K562 (cell line): ENCODE measurements around the gene CTIF.

ENCODE experiments used
- EZH2 ChIP-seq: IDR thresholded peaks from 2 replicates; pipeline ENCODE4 v1.6.1; 2012; ENCODE audit warnings: low read depth, mild to moderate bottlenecking, inconsistent platforms, low read length, borderline replicate concordance
- HDAC3 ChIP-seq: fragments of 450-650 bp; IDR thresholded peaks from 2 replicates; pipeline ENCODE4 v1.6.1; 2018; ENCODE audit warnings: borderline replicate concordance, mild to moderate bottlenecking, moderate library complexity; ENCODE audit not compliant: partially characterized antibody
- HNRNPL ChIP-seq: fragments of 200-400 bp; formaldehyde crosslinking; IDR thresholded peaks from 2 replicates; pipeline ENCODE4 v1.6.1; 2017; ENCODE audit warnings: low read depth, mild to moderate bottlenecking, low read length
- NRF1 ChIP-seq, 2 experiments: fragments of 450-650 bp; IDR thresholded peaks in 1 of 2; conservative IDR thresholded peaks in 1 of 2; 2 replicates each; pipeline ENCODE4 v1.6.1; 2014; ENCODE audit warnings: mild to moderate bottlenecking in 2 of 2
- RFX5 ChIP-seq: IDR thresholded peaks from 2 replicates; pipeline ENCODE4 v1.6.1; 2011; ENCODE audit warnings: low read depth, mild to moderate bottlenecking, improper control_type of control experiment, low read length
- TAF1 ChIP-seq: IDR thresholded peaks from 2 replicates; pipeline ENCODE4 v1.6.1; 2011; ENCODE audit warnings: mild to moderate bottlenecking, low read length, moderate library complexity; ENCODE audit not compliant: insufficient read depth, control insufficient read depth, severe bottlenecking; ENCODE audit errors: extremely low read depth
- TRIM24 ChIP-seq, 2 experiments: fragments of 450-650 bp; IDR thresholded peaks; 2 replicates each; pipeline ENCODE4 v1.6.1; 2016
- YY1 ChIP-seq, 3 experiments: IDR thresholded peaks; 2 replicates each; pipeline ENCODE4 v1.6.1; 2011; ENCODE audit warnings: low read length in 2 of 3, mild to moderate bottlenecking in 2 of 3, moderate library complexity in 2 of 3, borderline replicate concordance in 1 of 3, control low read depth in 1 of 3, low read depth in 1 of 3; ENCODE audit not compliant: insufficient read depth in 3 of 3, insufficient replicate concordance in 2 of 3, control insufficient read depth in 1 of 3, insufficient read length in 1 of 3; ENCODE audit errors: extremely low read depth in 1 of 3
- ZNF274 ChIP-seq: IDR thresholded peaks from 2 replicates; pipeline ENCODE4 v1.6.1; 2011; ENCODE audit warnings: low read depth, mild to moderate bottlenecking, low read length, moderate library complexity, borderline replicate concordance
- TF ChIP-seq, protein P1 (sequence below): fragments of 250-450 bp; sonication (Bioruptor Pico); IDR thresholded peaks from 2 replicates; pipeline ENCODE4 v1.5.0; 2020; ENCODE audit warnings: mild to moderate bottlenecking, borderline replicate concordance
- TF ChIP-seq, protein P2 (sequence below), 3 experiments: IDR thresholded peaks in 2 of 3; conservative IDR thresholded peaks in 1 of 3; 2 replicates each; pipeline ENCODE4 v1.5.1; 2011 to 2012; ENCODE audit warnings: low read length in 3 of 3, mild to moderate bottlenecking in 3 of 3, control low read depth in 2 of 3, improper control_type of control experiment in 1 of 3, inconsistent platforms in 1 of 3, low read depth in 1 of 3, mixed read lengths in 1 of 3, moderate library complexity in 1 of 3; ENCODE audit not compliant: insufficient read depth in 2 of 3

GRCh38 chr18:48769006-48769636 lies 230.3 kb downstream of the CTIF start:
- TF ChIP-seq YY1 (IDR thresholded peaks at IDR 0.05; ENCODE audit: borderline replicate concordance in 1 of 3, control insufficient read depth in 1 of 3, extremely low read depth in 1 of 3, insufficient read depth in 3 of 3, insufficient read length in 1 of 3, insufficient replicate concordance in 2 of 3, low read depth in 1 of 3, low read length in 2 of 3): no peak
- no peak for TF ChIP-seq TRIM24 (IDR thresholded peaks at IDR 0.05)
- TF ChIP-seq NRF1 (conservative IDR thresholded peaks at IDR 0.05 in 1 of 2, IDR thresholded peaks at IDR 0.05 in 1 of 2): no peak
- TF ChIP-seq RFX5: no peak
- TF ChIP-seq ZNF274: no peak
- TF ChIP-seq, protein P1, sequence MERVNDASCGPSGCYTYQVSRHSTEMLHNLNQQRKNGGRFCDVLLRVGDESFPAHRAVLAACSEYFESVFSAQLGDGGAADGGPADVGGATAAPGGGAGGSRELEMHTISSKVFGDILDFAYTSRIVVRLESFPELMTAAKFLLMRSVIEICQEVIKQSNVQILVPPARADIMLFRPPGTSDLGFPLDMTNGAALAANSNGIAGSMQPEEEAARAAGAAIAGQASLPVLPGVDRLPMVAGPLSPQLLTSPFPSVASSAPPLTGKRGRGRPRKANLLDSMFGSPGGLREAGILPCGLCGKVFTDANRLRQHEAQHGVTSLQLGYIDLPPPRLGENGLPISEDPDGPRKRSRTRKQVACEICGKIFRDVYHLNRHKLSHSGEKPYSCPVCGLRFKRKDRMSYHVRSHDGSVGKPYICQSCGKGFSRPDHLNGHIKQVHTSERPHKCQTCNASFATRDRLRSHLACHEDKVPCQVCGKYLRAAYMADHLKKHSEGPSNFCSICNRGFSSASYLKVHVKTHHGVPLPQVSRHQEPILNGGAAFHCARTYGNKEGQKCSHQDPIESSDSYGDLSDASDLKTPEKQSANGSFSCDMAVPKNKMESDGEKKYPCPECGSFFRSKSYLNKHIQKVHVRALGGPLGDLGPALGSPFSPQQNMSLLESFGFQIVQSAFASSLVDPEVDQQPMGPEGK: no peak
- TF ChIP-seq, protein P2, sequence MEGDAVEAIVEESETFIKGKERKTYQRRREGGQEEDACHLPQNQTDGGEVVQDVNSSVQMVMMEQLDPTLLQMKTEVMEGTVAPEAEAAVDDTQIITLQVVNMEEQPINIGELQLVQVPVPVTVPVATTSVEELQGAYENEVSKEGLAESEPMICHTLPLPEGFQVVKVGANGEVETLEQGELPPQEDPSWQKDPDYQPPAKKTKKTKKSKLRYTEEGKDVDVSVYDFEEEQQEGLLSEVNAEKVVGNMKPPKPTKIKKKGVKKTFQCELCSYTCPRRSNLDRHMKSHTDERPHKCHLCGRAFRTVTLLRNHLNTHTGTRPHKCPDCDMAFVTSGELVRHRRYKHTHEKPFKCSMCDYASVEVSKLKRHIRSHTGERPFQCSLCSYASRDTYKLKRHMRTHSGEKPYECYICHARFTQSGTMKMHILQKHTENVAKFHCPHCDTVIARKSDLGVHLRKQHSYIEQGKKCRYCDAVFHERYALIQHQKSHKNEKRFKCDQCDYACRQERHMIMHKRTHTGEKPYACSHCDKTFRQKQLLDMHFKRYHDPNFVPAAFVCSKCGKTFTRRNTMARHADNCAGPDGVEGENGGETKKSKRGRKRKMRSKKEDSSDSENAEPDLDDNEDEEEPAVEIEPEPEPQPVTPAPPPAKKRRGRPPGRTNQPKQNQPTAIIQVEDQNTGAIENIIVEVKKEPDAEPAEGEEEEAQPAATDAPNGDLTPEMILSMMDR (IDR thresholded peaks at IDR 0.05 in 2 of 3, conservative IDR thresholded peaks at IDR 0.05 in 1 of 3; ENCODE audit: insufficient read depth in 2 of 3, low read depth in 1 of 3, low read length in 3 of 3): no peak
- no peak for TF ChIP-seq HDAC3
- no peak for TF ChIP-seq HNRNPL
- TF ChIP-seq EZH2: no peak
- no peak for TF ChIP-seq TAF1
